Measurements from ENCODE around the gene M1AP. TPM values are rescaled to one million over a fixed set of nuclear protein-coding genes. Genes with fewer than 3 reads are reported as not detected.
A peak's percentile ranks its signal among the peaks of the same experiment; 100 is the strongest.

M1AP gene
- total RNA-seq, 1 donor from 2014 or later = 0.77 TPM

DNA sequence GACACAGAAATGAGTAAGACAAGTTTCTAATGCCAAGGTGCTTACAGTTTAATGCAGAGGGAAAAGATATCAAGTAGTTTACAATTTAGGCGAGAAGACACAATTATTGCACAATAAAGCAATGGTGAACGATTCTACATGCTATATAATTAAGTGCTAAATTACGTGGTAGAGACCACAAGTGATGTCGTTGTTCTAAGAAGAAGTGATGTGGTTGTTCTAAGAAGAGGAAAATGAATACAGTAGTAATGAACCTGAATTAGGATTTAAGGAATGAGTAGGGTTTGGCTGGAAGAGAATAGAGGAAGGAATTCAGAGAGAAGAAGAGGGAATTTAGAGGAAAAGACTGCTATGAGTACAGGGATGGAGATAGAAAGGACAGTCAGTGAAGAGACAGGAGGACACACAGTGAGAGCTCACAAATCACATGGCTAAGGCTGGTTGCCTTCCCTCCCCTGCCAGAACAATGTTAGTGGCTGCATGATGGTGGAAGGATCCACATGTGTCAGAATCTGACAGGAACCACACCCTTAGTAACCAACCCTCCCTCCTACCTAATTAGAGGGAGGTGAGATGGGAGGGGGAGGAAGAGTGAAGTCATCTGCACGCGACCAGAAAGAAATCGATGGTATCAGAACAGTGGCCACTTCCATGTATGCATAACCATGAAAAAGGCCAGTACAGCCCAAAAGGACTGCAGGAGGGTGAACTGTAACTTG, 44.7 kb downstream of the M1AP start:
- Mint-ChIP-seq H3K9me3 (peaks cover 5% of the 10 kb centered on the region), H3K27ac (ENCODE audit: unreplicated experiment) (peak overlapping the region; percentile 1), H3K4me3 (no peak overlapping the region), H3K4me1 (no peaks in the 10 kb centered on the region), H3K36me3 (ENCODE audit: low read depth) (no peaks in the 10 kb centered on the region), H3K27me3 (ENCODE audit: low read depth) (peaks cover 70% of the 10 kb centered on the region)
- TF ChIP-seq, protein P1, sequence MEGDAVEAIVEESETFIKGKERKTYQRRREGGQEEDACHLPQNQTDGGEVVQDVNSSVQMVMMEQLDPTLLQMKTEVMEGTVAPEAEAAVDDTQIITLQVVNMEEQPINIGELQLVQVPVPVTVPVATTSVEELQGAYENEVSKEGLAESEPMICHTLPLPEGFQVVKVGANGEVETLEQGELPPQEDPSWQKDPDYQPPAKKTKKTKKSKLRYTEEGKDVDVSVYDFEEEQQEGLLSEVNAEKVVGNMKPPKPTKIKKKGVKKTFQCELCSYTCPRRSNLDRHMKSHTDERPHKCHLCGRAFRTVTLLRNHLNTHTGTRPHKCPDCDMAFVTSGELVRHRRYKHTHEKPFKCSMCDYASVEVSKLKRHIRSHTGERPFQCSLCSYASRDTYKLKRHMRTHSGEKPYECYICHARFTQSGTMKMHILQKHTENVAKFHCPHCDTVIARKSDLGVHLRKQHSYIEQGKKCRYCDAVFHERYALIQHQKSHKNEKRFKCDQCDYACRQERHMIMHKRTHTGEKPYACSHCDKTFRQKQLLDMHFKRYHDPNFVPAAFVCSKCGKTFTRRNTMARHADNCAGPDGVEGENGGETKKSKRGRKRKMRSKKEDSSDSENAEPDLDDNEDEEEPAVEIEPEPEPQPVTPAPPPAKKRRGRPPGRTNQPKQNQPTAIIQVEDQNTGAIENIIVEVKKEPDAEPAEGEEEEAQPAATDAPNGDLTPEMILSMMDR (conservative IDR thresholded peaks at IDR 0.05) = no peak
- no peak for DNase-seq (ENCODE audit: low read depth, low spot score)

DNA sequence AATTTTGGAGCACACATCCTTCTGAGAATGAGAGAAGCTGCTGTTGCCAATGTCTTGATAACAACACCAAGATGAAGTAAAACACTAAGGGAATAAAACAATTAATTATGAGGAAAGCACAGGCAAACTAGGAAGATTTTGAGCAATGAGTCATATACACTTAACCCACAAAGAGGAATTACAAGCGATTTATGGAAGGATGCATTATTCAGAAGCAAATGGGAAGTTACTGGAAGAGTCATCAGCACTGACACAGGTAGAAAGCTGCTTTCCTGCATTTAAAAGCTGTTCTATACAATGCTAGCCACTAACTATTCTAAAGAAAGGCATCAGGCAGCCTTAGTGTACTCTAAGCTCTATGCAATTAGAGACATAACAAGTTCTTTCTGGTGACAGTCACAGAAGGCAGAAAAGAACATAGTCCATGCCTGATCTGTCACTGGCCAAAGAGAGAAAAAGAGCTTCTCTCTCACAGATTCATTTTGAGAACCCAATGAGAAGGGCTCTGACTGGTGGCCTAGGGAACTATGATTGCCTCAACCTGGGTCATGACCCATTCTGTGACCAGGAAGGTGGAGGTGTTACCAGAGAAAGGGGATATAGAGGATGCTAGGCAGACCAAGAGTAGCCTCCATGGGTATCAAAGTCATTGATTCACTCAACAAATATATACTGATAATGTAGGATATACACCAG, 45.4 kb downstream of the M1AP start:
- TF ChIP-seq, protein P1 (conservative IDR thresholded peaks at IDR 0.05) = no peak
- H3K36me3 Mint-ChIP-seq (ENCODE audit: low read depth) = no peaks in the 10 kb centered on the region
- peaks cover 65% of the 10 kb centered on the region for H3K27me3 Mint-ChIP-seq (ENCODE audit: low read depth)
- H3K4me1 Mint-ChIP-seq = no peaks in the 10 kb centered on the region
- H3K9me3 Mint-ChIP-seq = no peaks in the 10 kb centered on the region
- H3K4me3 Mint-ChIP-seq = no peak overlapping the region
- H3K27ac Mint-ChIP-seq (ENCODE audit: unreplicated experiment) = no peak overlapping the region
- no peak for DNase-seq (ENCODE audit: low read depth, low spot score)

DNA sequence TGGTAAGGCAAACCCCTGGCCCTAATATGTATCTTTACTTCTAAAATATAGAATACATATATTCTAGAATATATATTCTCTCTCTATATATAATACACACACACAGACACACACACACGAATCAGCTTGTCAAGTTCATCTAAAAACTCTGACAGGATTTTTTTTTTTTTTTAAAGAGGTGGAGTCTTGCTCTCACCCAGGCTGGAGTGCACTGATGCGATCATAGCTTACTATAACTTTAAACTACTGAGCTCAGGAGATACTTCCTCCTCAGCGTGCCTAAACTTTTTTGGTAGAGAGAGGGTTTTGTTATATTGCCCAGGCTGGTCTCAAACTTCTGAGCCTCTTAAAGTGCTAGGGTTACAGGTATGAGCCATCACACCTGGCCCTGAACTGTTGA, 48.5 kb downstream of the M1AP start:
- no peak for DNase-seq (ENCODE audit: low read depth, low spot score)
- Mint-ChIP-seq H3K4me1 (no peaks in the 10 kb centered on the region), H3K4me3 (no peak overlapping the region), H3K9me3 (no peaks in the 10 kb centered on the region), H3K27me3 (ENCODE audit: low read depth) (peaks cover 82% of the 10 kb centered on the region), H3K36me3 (ENCODE audit: low read depth) (no peaks in the 10 kb centered on the region), H3K27ac (ENCODE audit: unreplicated experiment) (no peak overlapping the region)
- TF ChIP-seq, protein P1 (conservative IDR thresholded peaks at IDR 0.05) = no peak

DNA sequence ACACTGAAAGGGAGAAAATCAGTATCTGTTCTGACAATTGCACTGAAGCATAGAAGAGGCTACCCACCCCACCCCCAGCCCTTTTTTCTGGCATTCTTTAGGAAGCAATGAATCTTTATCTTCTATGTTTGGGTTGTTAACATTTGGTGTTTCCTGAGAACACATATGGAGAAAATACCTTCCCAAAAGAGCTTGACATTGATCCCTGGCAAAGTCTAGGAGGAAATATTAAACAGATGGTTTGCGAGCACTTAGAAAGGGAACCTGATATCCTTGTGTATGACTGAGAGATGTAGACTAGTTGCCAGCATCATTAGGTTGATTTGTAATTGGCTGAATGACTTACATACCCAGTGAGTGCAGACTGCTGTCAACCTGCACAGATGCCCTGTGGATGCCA, 50.7 kb downstream of the M1AP start:
- Mint-ChIP-seq H3K27me3 (ENCODE audit: low read depth) (peaks cover 77% of the 10 kb centered on the region), H3K27ac (ENCODE audit: unreplicated experiment) (no peak overlapping the region), H3K36me3 (ENCODE audit: low read depth) (no peaks in the 10 kb centered on the region), H3K4me3 (no peak overlapping the region), H3K4me1 (no peaks in the 10 kb centered on the region), H3K9me3 (no peaks in the 10 kb centered on the region)
- no peak for DNase-seq (ENCODE audit: low read depth, low spot score)
- TF ChIP-seq, protein P1 (conservative IDR thresholded peaks at IDR 0.05) = no peak

DNA sequence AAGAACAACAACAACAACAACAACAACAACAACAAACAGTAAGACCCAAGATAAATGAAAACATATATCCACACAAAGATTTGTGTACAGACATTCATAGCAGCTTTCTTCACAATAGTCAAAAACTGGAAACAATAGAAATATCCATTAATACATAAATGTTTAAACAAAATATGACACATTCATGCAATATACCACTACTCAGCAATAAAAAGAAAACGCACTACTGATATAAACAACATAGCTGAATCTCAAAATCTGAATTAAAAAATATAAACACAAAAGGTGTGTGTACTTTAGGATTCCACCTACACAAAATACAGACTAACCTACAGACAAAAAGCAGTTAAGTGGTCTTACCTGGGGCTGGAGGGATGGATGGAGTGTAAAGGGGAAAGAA, 51.5 kb downstream of the M1AP start:
- Mint-ChIP-seq H3K4me1 (no peaks in the 10 kb centered on the region), H3K9me3 (no peaks in the 10 kb centered on the region), H3K4me3 (no peak overlapping the region), H3K36me3 (ENCODE audit: low read depth) (no peaks in the 10 kb centered on the region), H3K27me3 (ENCODE audit: low read depth) (peaks cover 75% of the 10 kb centered on the region), H3K27ac (ENCODE audit: unreplicated experiment) (no peak overlapping the region)
- TF ChIP-seq, protein P1 (conservative IDR thresholded peaks at IDR 0.05) = no peak
- DNase-seq (ENCODE audit: low read depth, low spot score) = no peak

Data from neural crest cell (in vitro differentiated cells).